HepG2 (cell line): ENCODE data around the gene PPM1M. TPM values are rescaled to one million over a fixed set of nuclear protein-coding genes. Genes with fewer than 3 reads are reported as not detected.

Experiments
- CSRNP1 ChIP-seq: sonication (generic); formaldehyde crosslinking; IDR thresholded peaks from 2 replicates; pipeline ENCODE4 v1.8.1; 2023; ENCODE audit warnings: mild to moderate bottlenecking, missing genetic modification reagents
- DBP ChIP-seq: sonication (generic); formaldehyde crosslinking; IDR thresholded peaks from 2 replicates; pipeline ENCODE4 v1.4.0; 2020; ENCODE audit warnings: missing genetic modification reagents; ENCODE audit errors: not compliant biosample characterization
- DMTF1 ChIP-seq: sonication (generic); formaldehyde crosslinking; IDR thresholded peaks from 2 replicates; pipeline ENCODE4 v1.4.0; 2020; ENCODE audit warnings: mild to moderate bottlenecking, missing genetic modification reagents
- EZH2 ChIP-seq: conservative IDR thresholded peaks from 2 replicates; pipeline ENCODE4 v1.6.1; 2012; ENCODE audit warnings: mild to moderate bottlenecking, low read depth, low read length, moderate library complexity
- HNF4G ChIP-seq, 2 experiments: sonication (generic) in 1 of 2; formaldehyde crosslinking in 1 of 2; IDR thresholded peaks; 2 replicates each; pipeline versions ENCODE4 v1.4.0 to v1.6.1; 2011 to 2020; ENCODE audit warnings: borderline replicate concordance in 2 of 2, low read depth in 2 of 2, mild to moderate bottlenecking in 2 of 2, low read length in 1 of 2, missing genetic modification reagents in 1 of 2, moderate library complexity in 1 of 2
- KDM3A ChIP-seq: IDR thresholded peaks from 2 replicates; pipeline ENCODE4 v1.6.1; 2018; ENCODE audit warnings: low read depth, missing compliant biosample characterization
- NFE2L1 ChIP-seq: sonication (generic); formaldehyde crosslinking; IDR thresholded peaks from 2 replicates; pipeline ENCODE4 v1.4.0; 2020; ENCODE audit warnings: missing genetic modification reagents, mild to moderate bottlenecking, borderline replicate concordance
- PBX2 ChIP-seq: IDR thresholded peaks from 2 replicates; pipeline ENCODE4 v1.6.1; 2016; ENCODE audit warnings: control low read depth
- PTBP1 ChIP-seq: fragments of 200-400 bp; formaldehyde crosslinking; IDR thresholded peaks from 2 replicates; pipeline ENCODE4 v1.6.1; 2018; ENCODE audit warnings: low read length, low read depth; ENCODE audit not compliant: poor library complexity, severe bottlenecking
- SIX4 ChIP-seq: sonication (generic); formaldehyde crosslinking; IDR thresholded peaks from 2 replicates; pipeline ENCODE4 v1.4.0; 2020; ENCODE audit warnings: missing genetic modification reagents
- SP140L ChIP-seq: sonication (generic); formaldehyde crosslinking; IDR thresholded peaks from 2 replicates; pipeline ENCODE4 v1.4.0; 2020; ENCODE audit warnings: missing genetic modification reagents, borderline replicate concordance
- SRY ChIP-seq: sonication (generic); formaldehyde crosslinking; IDR thresholded peaks from 2 replicates; pipeline ENCODE4 v1.8.0; 2022; ENCODE audit warnings: mild to moderate bottlenecking, missing genetic modification reagents
- ZKSCAN5 ChIP-seq: sonication (generic); formaldehyde crosslinking; IDR thresholded peaks from 2 replicates; pipeline ENCODE4 v1.5.1; 2020; ENCODE audit warnings: mild to moderate bottlenecking, missing genetic modification reagents
- ZNF121 ChIP-seq: sonication (generic); formaldehyde crosslinking; IDR thresholded peaks from 2 replicates; pipeline ENCODE4 v1.5.0; 2020; ENCODE audit warnings: mild to moderate bottlenecking, missing genetic modification reagents
- ZNF20 ChIP-seq: sonication (generic); formaldehyde crosslinking; IDR thresholded peaks from 2 replicates; pipeline ENCODE4 v1.4.0; 2020; ENCODE audit warnings: mild to moderate bottlenecking, moderate library complexity, missing genetic modification reagents
- ZNF225 ChIP-seq: sonication (generic); formaldehyde crosslinking; IDR thresholded peaks from 2 replicates; pipeline ENCODE4 v1.4.0; 2020; ENCODE audit warnings: mild to moderate bottlenecking, missing genetic modification reagents
- ZNF292 ChIP-seq: sonication (generic); formaldehyde crosslinking; IDR thresholded peaks from 2 replicates; pipeline ENCODE4 v1.8.1; 2022; ENCODE audit warnings: mild to moderate bottlenecking, low read depth, missing genetic modification reagents, borderline replicate concordance
- ZNF546 ChIP-seq: sonication (generic); formaldehyde crosslinking; conservative IDR thresholded peaks from 2 replicates; pipeline ENCODE4 v1.8.1; 2023; ENCODE audit warnings: mild to moderate bottlenecking, missing genetic modification reagents
- ZNF549 ChIP-seq: sonication (generic); formaldehyde crosslinking; IDR thresholded peaks from 2 replicates; pipeline ENCODE4 v1.5.0; 2020; ENCODE audit warnings: missing genetic modification reagents
- ZNF572 ChIP-seq: sonication (generic); formaldehyde crosslinking; IDR thresholded peaks from 2 replicates; pipeline ENCODE4 v1.5.1; 2020; ENCODE audit warnings: mild to moderate bottlenecking, missing genetic modification reagents
- ZNF616 ChIP-seq: sonication (generic); formaldehyde crosslinking; IDR thresholded peaks from 2 replicates; pipeline ENCODE4 v1.5.0; 2020; ENCODE audit warnings: low read depth, mild to moderate bottlenecking, missing genetic modification reagents
- ZSCAN25 ChIP-seq: sonication (generic); formaldehyde crosslinking; IDR thresholded peaks from 2 replicates; pipeline ENCODE4 v1.8.0; 2022; ENCODE audit warnings: mild to moderate bottlenecking, missing genetic modification reagents
- polyA plus RNA-seq, 8 experiments: library from polyadenylated mRNA; depleted of rRNA in 3 of 8; stranded (reverse) in 7 of 8; unstranded in 1 of 8; fragments of >200 nt; fragmentation: Illumina TruSeq in 4 of 8; extraction: Trizol in 4 of 8; gene quantifications; 2 replicates each; pipeline versions ENCODE4 v1.2.1 to v1.2.3, GENCODE V29; 2011 to 2016; ENCODE audit warnings: low read depth in 4 of 8, missing spikeins in 1 of 8, mixed read lengths in 1 of 8; ENCODE audit not compliant: insufficient read depth in 1 of 8
- total RNA-seq, 5 experiments: library from RNA; depleted of rRNA; stranded (reverse); fragments of >200 nt; fragmentation: Illumina TruSeq; extraction: Trizol; gene quantifications; 2 replicates each; pipeline ENCODE4 v1.2.3, GENCODE V29; 2016; ENCODE audit warnings: low read depth in 1 of 5
- TF ChIP-seq, protein P1 (sequence below): sonication (generic); formaldehyde crosslinking; IDR thresholded peaks from 2 replicates; pipeline ENCODE4 v1.4.0; 2020; ENCODE audit warnings: mild to moderate bottlenecking, missing genetic modification reagents

PPM1M gene
- total and polyA plus RNA-seq, 2 of the 13 experiments (the other 11 are each of a cell fraction or from before 2014, with no cell fraction given) = 2.5 to 5.9 TPM

GRCh38 chr3:52238761-52239701, 6.5 kb upstream of the PPM1M start, which contains the start of gene TWF2 (continued):
- TF ChIP-seq DMTF1 (CRISPR knock-in tag) (no peak), HNF4G (IDR thresholded peaks at IDR 0.05; ENCODE audit: borderline replicate concordance, low read depth, low read length) (no peak), HNF4G (CRISPR knock-in tag; IDR thresholded peaks at IDR 0.05; ENCODE audit: borderline replicate concordance, low read depth) (no peak), ZNF549 (CRISPR knock-in tag) (no peak), SP140L (no peak), KDM3A (0 out of 2 replicates have a peak, but pooled peaks have one; percentile 14), NFE2L1 (CRISPR knock-in tag) (no peak), ZSCAN25 (CRISPR knock-in tag) (0 out of 2 replicates have a peak, but pooled peaks have one; percentile 55), ZNF292 (CRISPR knock-in tag) (no peak), ZNF121 (CRISPR knock-in tag) (no peak), ZKSCAN5 (CRISPR knock-in tag) (no peak), ZNF225 (peak; percentile 53; the same call in 1 of the 2 replicates), SIX4 (0 out of 2 replicates have a peak, but pooled peaks have one; percentile 8), DBP (CRISPR knock-in tag) (no peak), ZNF20 (CRISPR knock-in tag) (no peak), ZNF616 (no peak), ZNF546 (CRISPR knock-in tag) (no peak), EZH2 (no peak), PBX2 (CRISPR knock-in tag) (no peak), CSRNP1 (CRISPR knock-in tag) (peak; percentile 84; the same call in 1 of the 2 replicates), ZNF572 (no peak), SRY (CRISPR knock-in tag) (peak; percentile 66), PTBP1 (no peak)
- TF ChIP-seq, protein P1, sequence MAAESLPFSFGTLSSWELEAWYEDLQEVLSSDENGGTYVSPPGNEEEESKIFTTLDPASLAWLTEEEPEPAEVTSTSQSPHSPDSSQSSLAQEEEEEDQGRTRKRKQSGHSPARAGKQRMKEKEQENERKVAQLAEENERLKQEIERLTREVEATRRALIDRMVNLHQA (CRISPR knock-in tag) = no peak
